HG03520 (cell line): ENCODE results near the gene ATF6.
"Not testable (repeated sequence)": the region's sequence is repeated elsewhere in the genome, so short reads cannot be mapped to it uniquely, and the experiment has no call there.

Experiments used
- ATAC-seq: cut with Tn5 transposase; IDR thresholded peaks from one replicate; pipeline ENCODE4 v1.9.1; 2021; ENCODE audit warnings: mild to moderate bottlenecking, moderate library complexity; ENCODE audit not compliant: unreplicated experiment

ATF6 gene, protein sequence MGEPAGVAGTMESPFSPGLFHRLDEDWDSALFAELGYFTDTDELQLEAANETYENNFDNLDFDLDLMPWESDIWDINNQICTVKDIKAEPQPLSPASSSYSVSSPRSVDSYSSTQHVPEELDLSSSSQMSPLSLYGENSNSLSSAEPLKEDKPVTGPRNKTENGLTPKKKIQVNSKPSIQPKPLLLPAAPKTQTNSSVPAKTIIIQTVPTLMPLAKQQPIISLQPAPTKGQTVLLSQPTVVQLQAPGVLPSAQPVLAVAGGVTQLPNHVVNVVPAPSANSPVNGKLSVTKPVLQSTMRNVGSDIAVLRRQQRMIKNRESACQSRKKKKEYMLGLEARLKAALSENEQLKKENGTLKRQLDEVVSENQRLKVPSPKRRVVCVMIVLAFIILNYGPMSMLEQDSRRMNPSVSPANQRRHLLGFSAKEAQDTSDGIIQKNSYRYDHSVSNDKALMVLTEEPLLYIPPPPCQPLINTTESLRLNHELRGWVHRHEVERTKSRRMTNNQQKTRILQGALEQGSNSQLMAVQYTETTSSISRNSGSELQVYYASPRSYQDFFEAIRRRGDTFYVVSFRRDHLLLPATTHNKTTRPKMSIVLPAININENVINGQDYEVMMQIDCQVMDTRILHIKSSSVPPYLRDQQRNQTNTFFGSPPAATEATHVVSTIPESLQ

DNA sequence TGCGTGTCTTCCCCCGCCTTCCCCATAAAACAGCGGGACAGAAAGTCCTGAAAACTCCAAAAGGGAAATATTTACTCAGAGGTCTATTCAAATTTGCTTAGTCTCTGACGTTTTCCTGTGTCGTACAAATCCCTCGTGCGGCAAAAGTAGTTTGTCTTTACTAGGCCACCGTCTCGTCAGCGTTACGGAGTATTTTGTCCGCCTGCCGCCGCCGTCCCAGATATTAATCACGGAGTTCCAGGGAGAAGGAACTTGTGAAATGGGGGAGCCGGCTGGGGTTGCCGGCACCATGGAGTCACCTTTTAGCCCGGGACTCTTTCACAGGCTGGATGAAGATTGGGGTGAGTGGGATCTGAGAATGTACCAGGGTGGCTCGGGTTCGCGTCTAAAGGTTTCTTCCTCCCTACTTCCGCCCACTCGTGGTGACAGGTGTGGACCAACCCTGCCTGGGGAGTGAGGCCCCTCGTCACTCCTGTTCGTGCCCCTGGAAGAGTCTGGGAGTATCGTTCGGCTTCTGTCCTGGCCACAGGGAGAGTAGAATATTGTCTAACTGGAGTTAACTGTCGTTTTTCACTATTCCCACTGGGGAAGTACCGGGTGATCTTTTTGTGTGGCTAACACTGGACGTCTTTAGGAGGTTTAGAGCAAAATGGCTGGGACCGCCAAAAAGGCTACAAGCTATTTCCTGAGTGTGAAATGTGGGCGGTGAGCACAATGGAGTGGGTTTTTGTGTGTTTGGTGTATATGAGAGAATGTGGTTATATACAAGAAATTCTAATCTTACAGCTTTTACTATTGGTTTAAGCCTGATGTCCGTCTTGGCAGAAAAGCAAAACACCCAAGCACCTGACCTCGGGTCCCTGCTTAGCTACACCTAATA is at the start of gene ATF6:
Gene ATF6 (plus strand): TSS at position 219 of the 880 bp plus-strand sequence. CDS start 41 bp downstream, at position 260.
- peak; percentile 63 for ATAC-seq

DNA sequence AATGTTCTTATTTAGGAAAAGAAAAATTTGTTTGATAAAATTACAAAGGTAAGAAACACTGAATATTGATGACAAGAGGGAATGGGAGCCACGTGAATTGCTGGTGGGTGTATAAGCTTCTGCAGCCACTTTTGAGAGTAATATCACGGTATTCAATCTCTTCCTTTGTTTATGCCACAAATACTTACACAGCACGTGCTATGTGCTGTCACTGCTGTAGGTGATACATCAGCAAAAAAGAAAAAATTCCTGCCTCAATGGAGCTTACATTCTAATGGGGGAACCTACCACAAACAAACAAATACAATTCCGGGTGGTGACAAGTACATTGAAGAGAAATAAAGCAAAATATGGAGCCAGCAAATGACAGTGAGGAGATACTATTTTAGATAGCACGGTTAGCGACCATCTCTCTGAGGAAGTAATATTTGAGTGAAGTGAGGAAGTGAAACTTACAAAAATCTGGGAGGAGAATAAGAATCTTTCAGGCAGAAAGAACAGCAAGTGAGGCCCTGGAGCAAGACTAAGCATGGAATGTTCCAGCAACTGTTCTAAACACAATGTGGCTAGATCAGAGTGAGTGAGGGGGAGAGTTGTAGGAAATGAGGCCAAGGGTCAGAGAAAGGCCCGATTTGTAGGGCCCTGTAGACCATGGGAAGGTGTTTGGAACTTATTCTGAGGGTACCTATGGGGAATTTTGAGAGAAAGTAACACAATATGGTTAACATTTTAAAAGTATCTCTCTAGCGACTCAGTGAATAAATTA is 47.4 kb upstream of the ATF6 start:
- no peak for ATAC-seq

DNA sequence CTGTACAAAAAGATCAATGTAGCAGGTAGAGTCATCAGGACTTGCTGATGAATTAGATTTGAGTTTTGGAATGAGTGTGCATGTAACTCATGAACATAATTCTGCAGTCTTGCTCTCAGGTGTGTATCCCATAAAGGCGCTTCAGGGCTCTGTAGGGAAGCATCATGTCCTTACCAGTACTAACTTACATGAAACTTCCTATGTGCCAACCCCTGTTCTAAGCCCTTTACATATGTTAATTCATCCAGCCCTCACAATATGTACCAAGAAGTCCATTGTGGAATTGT is 46.9 kb upstream of the ATF6 start:
- no peak for ATAC-seq

DNA sequence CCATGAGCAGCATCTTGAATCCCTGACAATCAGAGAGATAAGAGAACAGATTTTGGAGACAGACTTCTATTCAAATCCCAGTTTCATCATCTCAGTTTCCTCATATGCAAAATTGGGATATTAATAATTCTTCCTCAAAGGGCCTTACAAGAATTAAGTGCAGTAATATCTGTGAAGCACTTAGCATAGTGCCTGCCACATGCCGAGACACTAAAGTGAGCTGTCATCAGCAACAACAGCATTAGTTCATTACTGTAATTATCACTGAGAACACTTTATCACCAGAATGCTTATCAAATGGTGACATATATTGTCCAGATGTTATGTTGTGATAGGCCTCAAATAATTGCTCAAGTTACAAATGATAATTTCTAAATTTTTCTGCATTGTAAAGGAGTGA is 45.7 kb upstream of the ATF6 start:
- ATAC-seq, result no peak

DNA sequence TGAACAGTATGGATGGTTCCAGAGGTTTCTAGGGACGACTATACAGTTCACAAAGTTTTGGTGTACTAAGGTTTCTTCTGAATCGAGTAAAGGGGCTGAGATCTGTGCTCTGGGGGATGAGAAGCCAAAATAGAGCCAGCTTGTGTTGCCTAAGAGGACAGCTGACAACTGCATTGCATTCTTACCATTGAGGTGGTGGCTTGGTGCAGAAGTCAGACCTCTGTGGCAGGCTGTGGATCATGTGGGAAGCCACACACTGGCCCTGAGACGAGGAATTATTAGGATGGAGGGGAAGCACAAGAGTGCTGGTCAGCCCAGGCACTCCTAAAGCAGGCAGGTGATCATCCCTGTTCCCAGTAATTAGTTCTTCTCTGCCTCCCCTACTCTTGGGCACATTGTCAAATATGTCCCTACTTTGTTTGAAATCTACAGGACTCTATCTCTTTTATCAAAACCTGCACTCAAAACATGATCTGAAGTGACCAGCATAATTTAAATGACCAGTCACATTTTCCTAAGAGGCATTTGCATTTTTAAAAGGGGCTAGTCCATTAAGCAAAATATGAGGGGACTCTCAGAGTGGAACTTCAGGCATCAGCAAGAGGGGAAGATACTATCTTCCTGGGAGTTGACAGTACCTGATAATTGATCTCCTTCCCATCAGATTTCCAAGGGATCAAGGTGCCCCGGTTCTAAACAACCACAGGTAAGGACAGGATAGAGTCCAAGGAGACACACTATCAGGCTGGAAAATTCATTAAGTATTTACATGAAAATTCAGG is 45.0 kb upstream of the ATF6 start, which contains the start of gene FCRLB:
Gene FCRLB (plus strand): TSS at position 589 of the 782 bp plus-strand sequence. CDS start 1,129 bp downstream, outside the sequence.
- no peak for ATAC-seq

DNA sequence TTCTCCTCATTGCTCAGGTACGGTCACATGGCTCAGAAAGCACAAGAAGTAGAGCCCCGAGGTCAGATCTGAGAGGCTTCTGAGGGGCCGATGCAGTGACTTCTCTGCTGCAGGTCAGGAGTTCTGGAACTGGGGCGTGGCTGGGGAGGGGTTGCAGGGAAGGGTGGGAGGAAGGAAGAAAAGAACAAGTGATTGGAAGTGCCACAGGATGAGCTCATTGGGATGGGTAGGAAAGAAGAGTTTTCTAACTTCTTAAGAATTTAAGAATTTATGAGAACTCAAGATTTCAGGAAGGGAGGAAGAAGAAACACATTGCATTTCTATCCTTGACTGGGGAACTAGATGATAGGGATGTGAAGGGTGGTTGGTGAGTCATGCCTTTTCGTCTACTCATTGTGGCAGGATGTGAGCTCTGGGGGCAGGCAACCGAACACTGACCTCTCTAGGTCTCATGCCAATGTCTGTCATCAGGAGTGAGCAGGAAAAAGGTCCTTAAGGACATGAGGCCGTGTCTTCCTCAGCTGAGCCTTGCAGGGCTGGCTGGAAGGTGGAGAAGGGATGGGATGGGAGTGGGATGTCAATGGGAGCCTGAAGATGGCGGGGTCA is 44.3 kb upstream of the ATF6 start:
- no peak for ATAC-seq

DNA sequence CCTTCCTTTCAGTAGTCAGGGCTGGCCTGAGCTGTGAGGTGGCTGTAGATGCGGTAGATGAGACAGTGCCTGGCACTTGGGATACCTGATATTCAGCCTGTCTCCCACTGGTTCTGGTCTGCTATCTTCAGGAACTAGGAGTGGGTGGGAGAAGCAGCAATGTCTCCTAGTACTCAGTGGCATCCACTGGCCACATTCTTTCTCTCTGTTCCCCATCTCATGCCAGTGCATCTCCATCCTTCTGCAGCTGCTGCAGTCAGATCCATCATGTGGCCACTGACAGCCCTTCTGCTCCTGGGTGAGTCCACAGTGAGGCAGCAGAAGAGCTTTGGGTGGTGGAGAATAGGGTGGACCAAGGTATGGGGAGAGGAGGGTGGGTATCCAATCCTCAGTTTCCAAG is 43.7 kb upstream of the ATF6 start:
- ATAC-seq, result no peak

DNA sequence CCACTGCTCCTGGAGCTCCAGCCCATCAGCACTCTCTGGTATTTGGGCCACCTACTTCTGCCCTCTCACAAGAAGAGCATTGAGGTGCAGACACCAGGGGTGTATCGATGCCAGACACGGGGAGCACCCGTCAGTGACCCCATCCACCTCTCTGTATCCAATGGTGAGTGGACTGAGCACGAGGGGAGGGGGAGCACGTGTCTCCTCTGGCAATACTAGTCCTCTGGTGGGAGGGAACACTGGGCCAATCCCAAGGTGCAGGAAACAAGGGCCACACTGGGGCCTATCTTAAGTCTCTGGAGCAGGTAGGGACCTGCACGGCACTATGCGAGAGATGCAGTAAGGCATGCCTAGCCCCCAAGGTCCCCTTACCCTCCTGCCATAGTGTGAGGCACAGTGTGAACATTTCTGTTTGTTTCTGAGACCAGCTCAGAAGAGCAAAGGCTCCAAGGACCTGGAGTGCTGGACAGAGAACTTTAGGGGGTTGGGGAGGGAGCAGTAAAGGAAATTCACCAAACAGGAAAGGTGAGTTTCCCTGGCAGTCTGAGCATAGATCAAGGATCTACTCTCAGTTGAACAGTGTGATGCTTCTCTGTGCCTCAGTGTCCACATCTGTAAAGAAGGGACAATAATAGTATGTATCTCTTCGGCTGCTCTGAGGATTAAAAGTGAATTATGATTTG is 42.5 kb upstream of the ATF6 start:
- no peak for ATAC-seq

DNA sequence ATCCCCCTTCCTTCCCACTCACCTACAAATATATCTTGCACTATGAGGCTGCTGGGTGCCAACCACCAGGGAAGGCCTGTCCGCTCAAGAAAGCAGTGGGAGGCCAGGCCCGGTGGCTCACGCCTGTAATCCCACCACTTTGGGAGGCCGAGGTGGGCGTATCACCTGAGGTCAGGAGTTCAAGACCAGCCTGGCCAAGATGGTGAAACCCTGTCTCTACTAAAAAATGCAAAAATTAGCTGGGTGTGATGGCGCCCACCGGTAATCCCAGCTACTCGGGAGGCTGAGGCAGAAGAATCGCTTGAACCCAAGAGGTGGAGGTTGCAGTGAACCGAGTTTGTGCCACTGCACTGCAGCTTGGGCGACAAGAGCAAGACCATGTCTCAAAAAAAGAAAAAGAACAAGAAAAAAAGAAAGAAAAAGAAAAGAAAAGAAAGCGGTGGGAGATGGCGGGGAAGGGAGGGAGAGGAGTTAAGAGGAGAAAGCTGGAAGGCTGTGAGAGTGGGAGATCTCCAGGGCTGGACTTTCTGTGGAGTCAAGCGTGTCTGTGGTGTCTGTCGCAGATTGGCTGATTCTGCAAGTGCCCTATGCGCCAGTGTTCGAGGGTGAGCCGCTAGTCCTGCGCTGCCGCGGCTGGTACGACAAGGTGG is 40.7 kb upstream of the ATF6 start:
- ATAC-seq, result not testable (repeated sequence)

DNA sequence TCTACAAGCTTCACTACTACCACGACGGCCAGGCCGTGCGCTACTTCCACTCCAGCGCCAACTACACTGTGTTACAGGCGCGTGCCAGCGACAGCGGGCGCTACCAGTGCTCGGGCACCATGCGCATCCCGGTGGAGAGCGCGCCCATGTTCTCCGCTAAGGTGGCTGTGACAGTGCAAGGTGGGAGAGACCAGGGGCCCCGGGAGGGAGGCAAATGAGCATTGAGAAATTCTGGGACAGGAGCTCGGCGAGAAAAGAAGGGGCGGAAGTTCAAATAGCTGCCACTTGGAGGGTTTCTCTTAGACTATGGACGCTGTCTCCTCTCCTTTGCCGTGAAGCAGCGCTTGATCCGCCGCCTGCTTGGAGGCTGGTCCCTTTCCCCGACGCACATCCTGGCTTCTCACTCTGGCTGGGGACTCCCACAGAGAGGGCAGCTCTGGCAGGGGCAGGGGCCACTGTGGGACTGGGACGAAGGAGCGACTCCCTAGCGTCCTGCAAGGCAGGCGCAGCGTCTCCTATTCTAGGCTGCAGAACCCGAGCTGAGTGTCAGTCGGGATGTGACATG is 40.1 kb upstream of the ATF6 start:
- no peak for ATAC-seq

DNA sequence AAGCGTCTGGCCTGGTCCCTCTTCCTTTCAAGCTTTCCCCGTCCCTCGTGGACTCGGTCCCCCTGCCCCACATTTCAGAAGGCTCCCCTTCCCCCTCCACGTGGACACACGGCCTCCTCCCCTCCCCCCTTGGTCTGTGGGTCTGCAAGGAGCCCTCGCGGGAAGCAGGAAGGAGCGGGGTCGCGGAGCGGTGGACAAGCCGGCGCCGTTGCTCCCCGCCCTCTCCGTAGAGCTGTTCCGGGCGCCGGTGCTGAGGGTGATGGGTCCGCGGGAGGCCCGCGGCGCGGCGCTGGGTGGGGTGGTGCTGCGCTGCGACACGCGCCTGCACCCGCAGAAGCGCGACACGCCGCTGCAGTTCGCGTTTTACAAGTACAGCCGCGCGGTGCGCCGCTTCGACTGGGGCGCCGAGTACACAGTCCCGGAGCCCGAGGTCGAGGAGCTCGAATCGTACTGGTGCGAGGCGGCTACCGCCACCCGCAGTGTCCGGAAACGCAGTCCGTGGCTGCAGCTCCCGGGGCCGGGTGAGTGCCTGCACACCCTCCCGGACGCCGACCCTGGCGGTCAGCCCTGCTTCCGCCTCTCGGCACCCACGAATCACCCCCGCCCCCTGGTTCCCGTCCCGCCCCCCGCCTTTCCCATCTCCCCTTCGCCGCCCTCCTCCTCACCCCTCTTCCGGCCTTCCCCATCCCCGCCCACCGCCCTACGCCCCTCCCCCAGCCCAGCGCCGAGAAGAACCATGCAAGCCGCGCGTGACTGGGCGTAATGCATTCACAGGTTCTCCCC is 39.5 kb upstream of the ATF6 start:
- ATAC-seq, result no peak

DNA sequence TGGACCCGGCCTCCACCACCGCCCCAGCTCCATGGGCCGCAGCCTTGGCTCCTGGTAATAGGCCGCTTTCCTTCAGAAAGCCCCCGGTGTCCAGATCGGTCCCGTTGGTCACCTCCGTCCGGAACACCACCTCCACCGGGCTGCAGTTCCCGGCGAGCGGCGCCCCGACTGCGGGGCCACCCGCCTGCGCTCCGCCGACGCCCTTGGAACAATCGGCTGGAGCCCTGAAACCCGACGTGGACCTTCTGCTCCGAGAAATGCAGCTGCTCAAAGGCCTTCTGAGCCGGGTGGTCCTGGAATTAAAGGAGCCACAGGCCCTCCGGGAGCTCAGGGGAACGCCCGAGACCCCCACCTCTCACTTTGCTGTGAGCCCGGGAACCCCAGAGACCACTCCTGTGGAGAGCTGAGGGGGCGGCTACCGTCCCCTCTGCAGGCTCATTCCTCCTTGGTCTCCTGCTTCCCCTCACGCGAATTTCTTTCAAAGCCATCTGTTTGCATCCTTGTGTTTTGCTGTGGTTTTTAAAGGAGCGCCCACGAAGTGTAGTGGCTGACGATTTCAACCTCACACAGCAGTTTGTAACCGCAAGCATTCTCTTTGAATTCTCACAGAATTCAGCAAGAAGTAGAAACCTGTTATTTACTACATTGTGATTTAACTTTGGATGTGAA is 38.7 kb upstream of the ATF6 start:
- no peak for ATAC-seq

DNA sequence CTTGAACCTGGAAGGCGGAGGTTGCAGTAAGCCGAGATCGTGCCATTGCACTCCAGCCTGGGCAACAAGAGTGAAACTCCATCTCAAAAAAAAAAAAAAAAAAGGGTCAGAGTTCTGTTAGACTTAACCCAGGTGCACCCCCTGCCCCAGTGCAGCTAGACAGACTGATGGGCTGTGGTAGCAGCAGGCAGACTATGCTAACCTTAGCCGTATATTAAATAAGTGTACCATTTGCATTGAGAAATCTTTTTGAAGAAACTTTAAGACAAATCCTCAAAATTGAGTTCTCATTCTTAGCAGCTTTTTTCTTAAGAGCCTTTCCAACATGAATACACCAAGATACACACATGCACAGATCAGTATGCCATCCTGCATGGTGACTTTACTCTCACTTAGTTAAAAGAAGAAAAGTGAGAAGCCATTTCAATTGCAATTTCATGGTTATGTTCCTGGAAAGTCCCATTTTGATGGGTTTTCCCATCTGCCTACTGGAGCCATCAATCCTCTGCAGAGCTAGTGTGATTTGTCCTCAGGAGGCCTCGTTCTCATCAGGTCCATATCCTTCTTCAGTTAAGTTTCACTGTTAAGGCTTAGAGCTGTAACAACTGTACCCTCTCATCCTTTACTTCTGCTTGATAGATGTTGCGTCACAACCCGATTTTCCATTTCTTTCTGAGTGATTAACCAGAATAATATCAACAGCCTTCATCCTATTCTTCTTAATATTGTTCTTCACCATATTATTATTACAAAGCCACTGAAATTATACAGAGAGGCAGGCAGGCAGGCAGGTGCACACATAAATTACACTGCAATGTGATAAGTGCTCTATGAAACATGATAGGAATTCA is 37.5 kb upstream of the ATF6 start:
- ATAC-seq, result no peak

DNA sequence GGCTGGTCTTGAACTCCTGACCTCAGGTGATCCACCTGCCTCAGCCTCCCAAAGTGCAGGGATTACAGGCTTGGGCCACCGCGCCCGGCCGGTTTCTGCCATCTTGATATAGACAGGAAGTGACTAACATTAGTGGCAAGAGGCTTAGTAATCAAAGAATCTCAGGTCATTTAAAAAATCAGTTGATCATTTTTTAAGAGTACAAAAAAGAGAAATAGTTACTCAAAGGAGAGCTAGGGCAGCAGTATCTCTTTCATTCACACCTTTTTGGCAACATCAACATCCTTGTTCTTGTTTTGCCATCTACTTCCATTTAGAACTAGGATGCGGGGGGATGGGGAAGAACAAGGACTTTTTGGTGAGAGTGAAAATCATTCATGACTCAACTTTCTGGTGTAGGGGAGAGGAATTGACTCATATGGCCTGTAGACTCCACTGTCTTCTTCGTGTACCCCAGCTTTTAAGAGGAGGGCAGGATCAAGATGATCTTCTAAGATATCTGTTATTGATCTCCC is 36.0 kb upstream of the ATF6 start:
- no peak for ATAC-seq

DNA sequence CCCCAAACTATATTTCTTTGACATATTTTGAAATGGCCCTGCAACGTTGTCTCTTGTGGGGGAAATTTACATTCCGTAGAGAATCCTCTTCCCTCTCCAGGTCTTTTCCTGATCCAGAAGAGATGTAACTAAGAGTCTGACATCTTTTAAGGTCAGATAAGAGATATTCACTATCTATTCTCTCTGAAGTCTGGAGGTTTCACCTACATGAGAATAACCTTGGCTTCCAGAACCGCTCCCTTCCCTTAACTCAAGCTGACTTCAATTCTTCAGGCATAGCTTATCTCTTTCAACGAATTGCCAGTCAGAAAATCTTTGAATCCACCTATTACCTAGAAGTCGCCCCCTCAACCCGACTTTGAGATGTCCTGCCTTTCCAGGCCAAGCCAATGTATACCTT is 34.9 kb upstream of the ATF6 start:
- no peak for ATAC-seq
